ENCODE measurements around the gene RAMACL. TPM values are rescaled to one million over a fixed set of nuclear protein-coding genes. Genes with fewer than 3 reads are reported as not detected.
"Not testable (repeated sequence)": the region's sequence is repeated elsewhere in the genome, so short reads cannot be mapped to it uniquely, and the experiment has no call there.

RAMACL gene
- 1 to 10 TPM; 2.0 to 3.6 (median 2.8) TPM for total RNA-seq (2021; fragmentation: NEBNext Ultra II Directional; extraction: Animal tissue kit (Norgen Biotek cat#: 25700))
- long read RNA-seq, partial matches to known transcripts: 0 of 1 reads
- long read RNA-seq, other reads (novel, unspliced or antisense): 0 of 1 reads

DNA sequence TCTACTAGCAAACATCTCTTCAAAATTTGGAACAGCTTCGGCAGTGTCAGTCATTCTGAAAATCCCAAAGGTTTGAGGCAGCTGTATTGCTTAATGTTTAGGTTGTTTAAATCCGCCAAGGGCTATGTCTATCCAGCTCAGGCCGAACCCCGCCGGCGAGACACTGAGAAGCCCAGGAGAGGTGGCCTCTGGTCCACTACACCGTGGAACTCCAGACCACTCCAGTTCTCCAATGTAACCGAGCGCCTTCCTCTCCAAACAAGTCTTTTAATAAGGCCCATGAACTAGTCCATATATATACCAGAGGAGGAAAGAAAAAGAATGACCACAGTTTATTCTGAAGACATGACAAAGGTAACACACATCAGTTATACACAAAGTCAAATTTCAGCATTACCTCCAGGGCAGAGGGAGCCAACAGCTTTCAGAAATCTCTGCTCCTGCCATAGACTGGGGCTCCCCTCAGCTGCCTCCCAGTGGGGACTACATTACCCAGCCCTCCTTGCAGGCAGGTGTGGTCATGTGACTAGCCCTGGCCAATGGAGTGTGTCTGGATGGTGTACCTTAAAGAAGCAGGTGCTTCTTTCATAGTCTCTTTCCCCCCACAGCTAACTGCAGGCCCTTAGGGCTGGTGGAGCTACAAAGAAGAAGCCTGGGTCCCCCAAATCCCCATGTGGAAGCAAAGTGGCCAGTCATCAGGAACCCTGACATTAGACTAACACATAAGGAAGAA lies at the start of gene RAMACL:
Gene RAMACL (minus strand): TSS at position 255 of the 733 bp plus-strand sequence. CDS start 201 bp downstream, at position 54.
- no peak for TF ChIP-seq CTCF (IDR thresholded peaks at IDR 0.05)
- no peaks in the 10 kb centered on the region for H3K27me3 Mint-ChIP-seq (ENCODE audit: insufficient read depth)
- H3K36me3 Mint-ChIP-seq (ENCODE audit: low read depth): no peaks in the 10 kb centered on the region
- H3K4me3 Mint-ChIP-seq: no peak within 1 kb of the TSS
- DNase-seq: no peak
- H3K9me3 Mint-ChIP-seq: no peaks in the 10 kb centered on the region
- H3K27ac Mint-ChIP-seq: no peak within 1 kb of the TSS
- H3K4me1 Mint-ChIP-seq (ENCODE audit: low read depth): peaks cover 39% of the 10 kb centered on the region

- Mint-ChIP-seq H3K27ac (no peak overlapping the region), H3K27me3 (ENCODE audit: insufficient read depth) (peaks cover 14% of the 10 kb centered on the region), H3K9me3 (no peaks in the 10 kb centered on the region), H3K36me3 (ENCODE audit: low read depth) (0 out of 2 replicates have a peak, but pooled peaks cover 4% of the 10 kb centered on the region), H3K4me3 (no peak overlapping the region), H3K4me1 (ENCODE audit: low read depth) (peaks cover 20% of the 10 kb centered on the region)
- no peak for TF ChIP-seq CTCF (IDR thresholded peaks at IDR 0.05)
- DNase-seq: no peak
Observed at GRCh38 chr6:166635013-166635970, 48.8 kb upstream of the RAMACL start.

DNA sequence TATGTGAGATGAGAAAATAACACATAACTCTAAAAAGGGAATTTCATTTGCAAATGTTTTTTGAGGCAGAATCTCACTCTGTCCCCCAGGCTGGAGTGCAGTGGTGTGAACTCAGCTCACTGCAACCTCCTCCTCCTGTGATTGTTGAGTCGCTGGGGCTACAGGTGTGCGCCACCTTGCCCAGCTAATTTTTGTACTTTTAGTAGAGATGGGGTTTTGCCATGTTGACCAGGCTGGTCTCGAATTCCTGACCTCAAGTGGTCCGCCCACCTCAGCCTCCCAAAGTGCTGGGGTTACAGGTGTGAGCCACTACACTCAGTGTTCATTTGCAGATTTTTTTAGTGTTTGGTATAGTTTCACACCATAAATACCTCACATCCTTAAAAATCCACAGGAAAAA lies 48.1 kb upstream of the RAMACL start:
- DNase-seq; H3K36me3 Mint-ChIP-seq (ENCODE audit: low read depth); H3K4me3 Mint-ChIP-seq; H3K9me3 Mint-ChIP-seq; H3K27ac Mint-ChIP-seq: not testable (repeated sequence)
- Mint-ChIP-seq H3K4me1 (ENCODE audit: low read depth) (peaks cover 27% of the 10 kb centered on the region), H3K27me3 (ENCODE audit: insufficient read depth) (peaks cover 13% of the 10 kb centered on the region)

DNA sequence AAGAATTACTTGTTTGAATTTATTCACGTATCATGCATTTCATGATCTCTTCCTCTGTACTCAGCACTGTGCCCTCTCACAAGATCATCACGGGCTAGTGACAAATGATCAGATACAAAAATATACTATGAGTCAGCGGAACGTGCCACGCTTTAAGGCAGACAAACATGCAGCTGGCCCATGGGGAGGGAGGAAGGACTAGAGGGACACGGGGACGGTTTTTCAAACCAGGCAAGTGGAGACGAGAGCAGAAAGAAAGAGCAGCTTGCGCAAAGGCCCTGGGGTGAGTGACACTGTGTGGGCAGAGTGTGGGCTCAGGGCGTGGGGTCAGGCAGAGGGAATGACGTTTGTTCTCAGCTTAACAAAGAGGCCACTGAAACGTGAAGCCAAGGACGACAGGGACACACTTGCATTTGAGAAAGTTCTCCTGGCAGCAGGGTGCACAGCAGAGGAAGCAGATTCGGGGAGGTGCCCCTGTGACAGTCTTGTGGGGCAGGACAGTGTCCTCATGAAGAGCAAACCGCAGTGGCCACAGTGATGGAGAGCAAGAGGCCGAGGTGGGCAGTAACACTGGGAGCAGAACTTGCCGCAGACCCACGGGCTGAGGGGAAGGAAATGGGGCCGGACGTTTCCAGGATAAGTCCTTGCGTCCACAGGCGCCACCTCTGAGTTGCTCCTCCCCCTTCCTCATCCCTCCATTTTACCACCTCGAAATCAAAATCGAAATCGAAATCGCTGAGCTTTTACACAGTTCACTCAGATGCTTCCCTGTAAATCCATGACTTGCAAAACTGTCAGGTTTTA lies 47.5 kb upstream of the RAMACL start:
- DNase-seq: peak; percentile 30
- Mint-ChIP-seq H3K4me3 (no peak overlapping the region), H3K36me3 (ENCODE audit: low read depth) (0 out of 2 replicates have a peak, but pooled peaks cover 4% of the 10 kb centered on the region), H3K4me1 (ENCODE audit: low read depth) (peaks cover 34% of the 10 kb centered on the region), H3K27me3 (ENCODE audit: insufficient read depth) (peaks cover 9% of the 10 kb centered on the region), H3K27ac (no peak overlapping the region), H3K9me3 (no peaks in the 10 kb centered on the region)
- no peak for TF ChIP-seq CTCF (IDR thresholded peaks at IDR 0.05)

- no peak overlapping the region for H3K4me3 Mint-ChIP-seq
- no peak for DNase-seq
- no peak for TF ChIP-seq CTCF (IDR thresholded peaks at IDR 0.05)
- H3K27me3 Mint-ChIP-seq (ENCODE audit: insufficient read depth): peaks cover 9% of the 10 kb centered on the region
- 0 out of 2 replicates have a peak, but pooled peaks cover 4% of the 10 kb centered on the region for H3K36me3 Mint-ChIP-seq (ENCODE audit: low read depth)
- no peak overlapping the region for H3K27ac Mint-ChIP-seq
- no peaks in the 10 kb centered on the region for H3K9me3 Mint-ChIP-seq
- H3K4me1 Mint-ChIP-seq (ENCODE audit: low read depth): peaks cover 44% of the 10 kb centered on the region
Observed at GRCh38 chr6:166632731-166633130, 46.3 kb upstream of the RAMACL start.

Data from HFFc6 (cell line).